Amygdala (tissue), 56 donors: ENCODE measurements around the gene OR10G2.
"Not testable (repeated sequence)": the region's sequence is repeated elsewhere in the genome, so short reads cannot be mapped to it uniquely, and the experiment has no call there.

Experiments
- DNase-seq, 56 donors: peaks; one replicate each; lab custom pipeline; 2025; lab: John Stamatoyannopoulos, UW

OR10G2 gene, protein sequence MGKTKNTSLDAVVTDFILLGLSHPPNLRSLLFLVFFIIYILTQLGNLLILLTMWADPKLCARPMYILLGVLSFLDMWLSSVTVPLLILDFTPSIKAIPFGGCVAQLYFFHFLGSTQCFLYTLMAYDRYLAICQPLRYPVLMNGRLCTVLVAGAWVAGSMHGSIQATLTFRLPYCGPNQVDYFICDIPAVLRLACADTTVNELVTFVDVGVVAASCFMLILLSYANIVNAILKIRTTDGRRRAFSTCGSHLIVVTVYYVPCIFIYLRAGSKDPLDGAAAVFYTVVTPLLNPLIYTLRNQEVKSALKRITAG

DNA sequence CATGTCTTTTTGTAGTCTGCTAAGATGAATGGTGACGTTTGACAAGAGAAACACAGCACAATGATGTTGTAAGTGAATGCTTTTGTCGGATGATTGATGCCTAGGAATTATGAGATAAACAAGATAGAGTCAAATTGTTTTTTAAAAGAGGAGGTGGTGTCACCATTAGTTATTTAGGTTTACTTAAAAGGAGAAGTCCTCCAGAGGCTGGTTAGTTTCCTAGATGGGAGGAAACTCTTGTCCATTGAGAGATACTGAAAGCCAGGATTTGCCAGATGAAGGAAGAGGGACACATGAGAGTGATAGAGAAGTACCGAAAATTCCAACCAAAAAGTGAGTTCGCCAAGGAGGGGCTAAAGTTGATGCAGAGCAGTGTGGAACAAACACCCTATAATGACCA lies at the start of gene OR10G2:
OR10G2 (minus strand) TSS at position 101 of the 400 bp plus-strand sequence; CDS start at position 3, 98 bp downstream.
- DNase-seq: no peak

DNA sequence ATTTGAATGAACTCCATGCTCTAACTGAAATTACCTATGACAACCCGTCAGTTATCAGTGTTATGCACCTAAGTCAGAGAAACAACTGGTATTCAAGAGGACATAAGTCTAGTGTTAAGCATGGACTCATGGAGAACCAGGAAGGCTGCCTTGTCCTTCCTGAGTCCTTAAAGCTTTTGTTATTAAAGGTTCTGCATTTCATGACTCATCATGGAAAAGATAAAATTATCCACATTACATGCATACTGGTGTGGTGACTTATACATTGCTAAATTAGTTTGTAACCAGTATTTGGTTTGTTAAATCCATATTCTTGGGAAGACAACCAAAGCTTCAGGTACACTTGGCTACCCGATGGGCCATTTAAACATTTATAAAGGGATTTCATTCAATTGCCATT lies 45.3 kb upstream of the OR10G2 start:
- no peak for DNase-seq

DNA sequence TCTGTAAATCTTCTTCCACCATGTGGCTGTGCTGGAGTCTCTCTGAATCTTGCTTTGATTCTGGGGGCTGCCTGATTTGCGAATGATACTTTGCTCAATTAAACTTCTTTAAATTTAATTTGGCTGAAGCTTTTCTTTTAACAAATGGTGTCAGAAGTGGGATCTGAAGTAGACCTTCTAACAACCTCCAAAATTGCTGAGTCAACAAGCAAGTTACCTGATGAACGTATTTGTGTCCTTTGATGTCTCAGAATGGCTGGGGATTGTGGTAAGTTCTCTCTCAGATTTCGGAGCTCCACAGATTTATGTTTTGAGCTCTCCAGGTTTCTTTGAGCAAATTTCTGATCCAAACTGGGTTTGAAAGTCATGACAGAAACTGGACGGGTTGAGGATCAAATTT lies 40.8 kb upstream of the OR10G2 start:
- no peak for DNase-seq

DNA sequence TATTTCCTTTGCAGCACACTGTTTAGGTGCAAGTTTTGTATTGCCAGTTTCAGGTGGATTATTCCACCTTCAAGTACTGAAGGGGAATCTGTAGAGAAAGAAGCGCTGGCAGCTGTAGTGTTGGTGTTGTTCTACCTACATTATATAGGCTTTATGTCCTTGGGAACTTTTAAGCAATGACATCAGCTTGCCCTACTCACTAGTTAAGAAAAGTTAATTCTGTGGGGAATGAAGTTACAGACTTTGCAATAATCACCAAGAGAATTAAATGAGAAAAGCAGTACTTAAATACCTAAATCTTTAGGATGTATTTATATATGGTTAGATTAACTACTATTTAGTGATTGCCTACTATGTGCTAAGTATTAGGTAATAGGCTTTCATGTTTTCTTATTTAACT lies 39.0 kb upstream of the OR10G2 start, which contains the start of gene OR4E1:
OR4E1 (minus strand) TSS at position 101 of the 400 bp plus-strand sequence. CDS start 2,883 bp downstream, outside the sequence.
- no peak for DNase-seq

DNA sequence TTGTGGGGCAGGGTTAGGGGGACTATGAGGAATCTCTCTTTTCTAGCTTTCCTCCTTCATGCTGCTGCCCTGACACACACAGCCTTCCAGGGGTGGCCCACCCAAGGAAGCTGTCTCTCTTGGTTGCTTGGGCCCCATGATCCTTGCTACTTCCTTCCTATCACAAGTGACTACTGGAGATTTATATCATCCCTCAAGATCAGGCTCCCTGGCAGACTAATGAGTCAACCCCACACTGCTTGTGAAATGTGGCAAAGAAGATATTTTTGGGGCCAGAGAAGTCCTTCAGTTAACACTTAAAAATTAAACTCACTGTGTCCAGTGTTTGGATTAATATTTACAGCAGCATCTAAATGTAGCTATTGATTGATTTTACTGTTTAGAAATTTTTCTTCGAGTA lies 37.4 kb upstream of the OR10G2 start:
- DNase-seq: no peak

DNA sequence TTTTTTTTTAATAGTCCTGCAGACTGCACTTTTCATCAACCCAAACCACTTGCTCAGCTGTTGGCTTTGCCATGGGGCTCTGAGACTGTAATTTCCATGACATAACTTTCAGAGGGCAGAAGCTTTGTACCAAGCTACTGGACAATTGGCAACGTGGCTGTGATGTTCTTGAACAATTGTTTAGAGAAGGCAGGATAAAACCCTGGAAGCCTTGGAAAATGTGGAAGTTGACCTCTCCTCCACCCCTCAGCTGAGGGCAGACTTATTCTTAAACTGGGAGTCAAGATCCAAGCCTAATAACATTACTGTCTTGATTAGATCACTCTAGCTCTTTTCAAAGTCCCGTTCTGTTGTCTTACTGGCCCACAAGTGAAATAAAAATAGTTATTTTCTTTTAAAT lies 36.6 kb upstream of the OR10G2 start:
- no peak for DNase-seq

DNA sequence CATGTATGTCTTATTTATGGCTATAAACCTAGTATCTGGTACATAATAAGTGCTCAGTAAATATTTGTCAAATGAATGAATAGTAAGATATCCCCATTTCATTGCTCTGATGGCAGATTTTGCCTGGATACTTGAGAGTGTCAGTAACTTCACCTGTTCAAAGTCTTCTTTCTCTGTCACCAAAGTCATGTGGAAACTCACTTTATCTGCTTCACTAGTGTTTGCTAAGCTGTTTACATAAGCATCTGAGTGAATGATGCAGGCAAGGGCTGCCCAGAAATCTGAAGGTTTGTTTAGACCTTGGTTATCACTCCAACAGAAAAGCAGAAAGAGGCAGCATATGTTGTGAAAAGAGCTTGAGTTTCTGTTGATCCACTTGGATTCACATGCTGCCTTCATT lies 34.5 kb upstream of the OR10G2 start:
- no peak for DNase-seq

DNA sequence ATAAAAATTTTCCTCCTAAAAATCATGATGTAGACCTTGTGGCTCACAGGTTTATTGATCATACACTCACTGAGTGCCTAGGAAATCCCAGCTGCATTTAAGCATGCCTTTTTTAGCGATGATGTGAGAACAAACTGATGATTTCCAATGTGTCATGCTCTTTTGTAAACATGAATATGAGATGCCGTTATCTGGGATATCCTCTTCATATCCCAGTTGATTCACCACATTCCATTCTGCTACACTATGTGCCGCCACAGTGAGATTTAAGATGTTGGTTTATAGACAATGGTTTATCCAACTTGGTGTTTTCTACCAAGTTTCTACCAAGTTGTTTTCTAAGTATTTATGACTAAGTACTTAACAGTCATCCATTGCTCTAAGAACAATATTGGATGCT lies 33.6 kb upstream of the OR10G2 start:
- no peak for DNase-seq

DNA sequence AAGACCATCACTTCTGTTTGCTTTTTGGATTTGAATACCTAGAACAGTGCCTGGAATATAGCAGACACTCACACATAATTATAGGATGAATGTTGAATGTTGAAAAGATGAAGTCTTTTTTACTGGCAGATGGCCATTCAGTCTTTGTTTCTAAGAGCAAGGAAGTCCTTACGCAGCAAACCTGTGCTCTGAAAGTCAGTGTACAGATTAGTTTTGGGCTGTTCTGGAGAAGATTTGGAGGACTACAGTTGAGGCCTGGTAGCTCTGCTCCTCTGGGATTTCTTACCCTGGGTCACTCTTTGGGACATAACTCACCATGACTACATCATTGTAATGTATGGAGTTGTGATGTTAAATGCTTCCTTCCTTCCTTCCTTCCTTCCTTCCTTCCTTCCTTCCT lies 22.2 kb upstream of the OR10G2 start:
- no peak for DNase-seq

DNA sequence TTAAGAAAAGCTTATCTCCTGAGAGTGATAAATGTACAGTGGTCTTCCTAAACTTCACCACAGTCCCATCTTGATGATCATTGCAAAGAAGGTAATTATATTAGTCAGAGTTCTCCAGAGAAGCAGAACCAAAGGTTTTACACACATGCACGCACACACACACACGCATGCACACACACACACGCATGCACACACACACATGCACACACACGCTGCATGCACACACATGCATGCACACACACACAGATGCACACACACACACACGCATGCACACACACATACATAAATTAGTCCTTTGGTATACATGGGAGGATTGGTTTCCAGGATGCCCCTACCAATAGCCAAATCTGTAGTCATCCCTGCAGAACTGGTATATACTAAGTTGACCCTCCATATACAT lies 19.5 kb upstream of the OR10G2 start:
- no peak for DNase-seq

DNA sequence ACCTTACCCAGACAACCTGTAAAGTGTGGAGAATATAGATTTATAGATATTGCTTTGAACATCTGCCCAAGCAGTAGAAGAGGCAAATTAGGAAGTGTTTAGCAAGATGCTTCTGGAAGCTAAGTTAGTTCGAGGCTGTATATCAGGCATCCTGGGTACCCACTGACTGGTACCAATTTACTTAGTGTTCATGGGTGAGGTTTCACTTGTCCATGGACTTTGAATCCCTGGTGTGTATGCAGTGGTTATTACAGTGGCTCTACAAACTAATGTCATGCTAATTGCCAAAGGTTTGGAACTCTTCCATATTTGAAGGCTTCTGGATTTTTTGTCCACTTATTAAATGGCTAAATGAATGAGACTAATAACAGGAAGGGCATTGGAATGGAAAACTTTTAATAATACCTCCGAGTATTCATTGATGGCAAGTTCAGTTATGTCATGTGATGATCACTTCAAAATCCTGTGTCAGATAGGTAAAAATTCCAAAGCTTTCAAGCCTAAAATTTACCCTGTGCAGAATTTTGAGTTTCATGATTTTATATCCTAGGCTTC lies 18.7 kb upstream of the OR10G2 start, which contains the start of gene OR4E2:
OR4E2 (plus strand) TSS at position 505 of the 555 bp plus-strand sequence. CDS start 11,248 bp downstream, outside the sequence.
- no peak for DNase-seq

DNA sequence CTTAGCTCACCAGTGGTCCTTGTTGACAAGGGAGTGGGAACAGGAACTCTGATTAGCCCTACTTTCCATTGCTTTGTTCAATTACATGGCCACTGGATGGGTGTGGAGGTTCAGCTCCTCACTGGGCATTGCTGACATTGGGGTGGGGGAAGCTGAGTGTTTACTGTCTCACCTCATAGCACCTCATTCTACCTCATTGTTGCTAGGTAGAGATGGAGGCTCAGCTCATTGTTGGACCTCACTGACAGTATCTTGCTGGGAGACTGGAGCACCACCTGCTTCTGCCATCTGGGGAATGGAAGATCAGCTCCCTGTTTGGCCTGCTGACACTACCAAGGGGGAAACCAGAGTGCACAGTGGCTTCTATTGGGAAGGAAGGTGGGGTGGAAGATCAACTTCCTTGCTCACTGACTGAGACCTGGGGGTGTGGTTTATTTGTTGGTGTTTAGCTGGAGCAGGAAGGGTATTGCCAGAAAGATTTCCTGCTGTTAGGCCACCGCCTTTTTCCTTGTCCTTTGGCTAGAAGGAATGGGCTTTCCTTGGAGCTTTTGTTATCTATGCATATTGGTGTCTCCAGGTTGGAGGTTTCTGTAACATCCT lies 17.6 kb upstream of the OR10G2 start:
- DNase-seq: no peak

DNA sequence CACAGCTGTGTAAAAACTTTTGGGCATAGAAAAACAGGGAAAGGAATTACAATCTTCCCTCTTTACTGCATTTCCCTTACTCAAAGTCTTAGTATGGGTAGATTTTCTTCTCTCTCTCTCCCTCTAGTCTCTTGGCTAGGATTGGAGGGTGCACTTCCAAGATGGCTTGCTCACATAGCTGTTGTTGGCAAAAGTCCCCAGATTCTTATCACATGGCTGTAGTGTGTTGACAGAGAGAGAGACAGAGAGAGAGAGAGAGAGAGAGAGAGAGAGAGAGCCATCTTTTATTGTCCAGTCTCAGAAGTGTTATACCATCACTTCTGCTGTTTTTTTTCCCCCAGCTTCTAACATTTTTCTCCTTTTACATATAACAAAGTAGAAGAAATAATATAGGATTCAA lies 12.6 kb upstream of the OR10G2 start:
- no peak for DNase-seq

DNA sequence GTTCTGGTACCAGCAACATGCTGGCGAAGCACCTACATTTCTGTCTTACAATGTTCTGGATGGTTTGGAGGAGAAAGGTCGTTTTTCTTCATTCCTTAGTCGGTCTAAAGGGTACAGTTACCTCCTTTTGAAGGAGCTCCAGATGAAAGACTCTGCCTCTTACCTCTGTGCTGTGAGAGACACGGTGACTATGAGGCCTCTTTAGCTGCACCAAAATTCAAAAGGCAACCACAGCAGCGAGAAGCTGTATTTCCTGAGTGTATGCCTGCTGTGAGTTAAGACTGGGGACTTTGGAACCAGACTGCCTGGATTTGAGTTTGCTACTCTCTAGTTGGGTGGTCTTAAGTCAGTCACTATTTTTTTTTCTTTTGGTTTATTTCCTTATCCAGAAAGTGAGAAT lies 8.7 kb upstream of the OR10G2 start:
- no peak for DNase-seq

DNA sequence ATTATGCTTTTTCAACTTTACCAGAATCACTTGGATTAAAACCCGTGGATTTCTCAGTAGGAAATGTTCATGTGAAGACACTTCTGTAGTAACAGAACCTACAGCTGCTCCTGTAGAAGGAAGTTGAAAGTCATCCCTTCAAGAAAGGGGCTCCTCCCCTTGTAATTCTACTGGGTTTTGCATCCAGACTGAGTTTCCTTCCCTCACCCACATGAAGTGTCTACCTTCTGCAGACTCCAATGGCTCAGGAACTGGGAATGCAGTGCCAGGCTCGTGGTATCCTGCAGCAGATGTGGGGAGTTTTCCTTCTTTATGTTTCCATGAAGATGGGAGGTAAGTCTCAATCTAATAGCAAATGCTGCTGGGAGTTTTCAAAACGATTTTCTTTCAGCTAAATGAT lies 7.9 kb upstream of the OR10G2 start:
- no peak for DNase-seq

DNA sequence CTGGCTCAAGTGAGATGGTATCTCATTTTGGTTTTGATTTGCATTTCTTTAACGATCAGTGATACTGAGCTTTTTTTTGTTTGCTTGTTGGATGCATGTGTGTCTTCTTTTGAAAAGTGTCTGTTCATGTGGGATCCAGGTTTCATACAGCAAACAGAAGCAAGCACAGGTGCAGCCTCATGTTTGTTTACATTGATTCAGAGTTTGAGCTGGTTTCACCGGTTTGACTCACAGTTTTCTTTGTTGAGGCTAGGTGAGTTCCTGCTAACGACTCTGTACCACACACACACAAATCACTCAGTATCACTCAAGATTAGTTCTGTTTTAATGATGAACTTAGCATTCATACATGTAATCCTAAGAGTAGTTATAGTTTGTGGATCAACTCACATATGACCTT lies 3.7 kb downstream of the OR10G2 start:
- DNase-seq: no peak

DNA sequence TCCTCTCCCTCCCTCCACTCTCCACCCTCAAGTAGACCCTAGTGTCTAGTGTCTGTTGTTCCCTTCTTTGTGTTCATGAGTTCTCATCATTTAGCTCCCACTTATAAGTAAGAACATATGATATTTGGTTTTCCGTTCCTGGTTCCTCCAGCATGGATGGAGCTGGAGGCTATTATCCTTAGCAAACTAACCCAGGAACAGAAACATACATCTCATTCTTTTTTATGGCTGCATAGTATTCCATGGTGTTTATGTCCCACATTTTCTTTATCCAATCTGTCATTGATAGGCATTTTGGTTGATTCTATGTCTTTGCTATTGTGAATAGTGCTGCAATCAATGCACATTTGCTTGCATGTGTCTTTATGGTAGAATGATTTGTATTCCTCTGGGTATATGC lies 4.2 kb downstream of the OR10G2 start:
- DNase-seq: not testable (repeated sequence)

DNA sequence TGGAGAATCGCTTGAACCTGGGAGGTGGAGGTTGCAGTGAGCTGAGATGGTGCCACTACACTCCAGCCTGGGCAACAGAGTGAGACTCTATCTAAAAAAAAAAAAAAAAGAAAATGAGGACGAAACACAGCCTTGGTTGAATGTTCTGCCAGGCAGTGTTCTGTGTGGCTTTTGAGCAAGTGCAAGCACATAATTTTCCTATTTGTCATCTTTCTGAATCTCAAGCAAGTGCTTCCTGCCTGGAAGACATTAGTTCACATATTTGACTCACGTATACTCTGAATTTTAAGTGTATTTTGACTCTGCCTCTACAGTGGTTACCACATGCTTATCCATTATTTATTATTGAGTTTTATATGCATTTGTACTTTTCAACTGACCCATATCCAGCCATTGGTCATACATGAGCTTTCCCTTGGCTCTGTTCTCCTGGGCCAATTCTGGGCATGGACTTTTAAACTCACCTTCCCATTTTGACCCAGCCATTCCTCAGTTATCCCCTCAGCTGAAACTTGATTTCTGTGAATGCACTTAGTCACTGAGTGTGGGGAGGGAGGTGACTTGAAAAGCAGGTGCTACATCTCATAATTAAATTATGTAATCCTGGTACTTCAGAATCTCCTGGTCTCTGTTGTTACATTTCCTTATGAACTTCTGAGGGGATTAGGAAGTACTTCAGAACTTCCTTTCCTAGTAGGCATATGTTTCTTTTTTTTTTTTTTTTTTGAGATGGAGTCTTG lies 8.1 kb downstream of the OR10G2 start:
- no peak for DNase-seq

DNA sequence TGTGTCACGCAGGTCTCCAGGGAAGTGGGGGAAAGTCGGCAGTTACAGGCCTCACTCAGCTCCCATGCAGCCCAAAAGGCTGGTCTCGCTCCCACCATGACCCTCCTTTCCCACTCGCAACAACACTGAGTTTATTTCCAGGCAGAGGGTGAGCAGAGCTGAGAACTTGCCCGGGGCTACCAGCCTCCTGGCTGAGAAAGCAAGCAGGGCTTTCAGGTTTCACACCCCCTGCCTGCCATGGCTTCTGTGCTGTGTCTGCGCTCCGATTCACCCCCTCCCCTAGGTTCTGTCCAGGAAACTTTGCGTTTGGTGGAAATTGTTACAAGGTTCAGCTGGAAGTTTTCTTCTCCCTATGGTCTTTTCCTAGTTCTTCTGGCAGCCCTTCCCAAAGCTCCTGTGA lies 17.1 kb downstream of the OR10G2 start:
- no peak for DNase-seq

DNA sequence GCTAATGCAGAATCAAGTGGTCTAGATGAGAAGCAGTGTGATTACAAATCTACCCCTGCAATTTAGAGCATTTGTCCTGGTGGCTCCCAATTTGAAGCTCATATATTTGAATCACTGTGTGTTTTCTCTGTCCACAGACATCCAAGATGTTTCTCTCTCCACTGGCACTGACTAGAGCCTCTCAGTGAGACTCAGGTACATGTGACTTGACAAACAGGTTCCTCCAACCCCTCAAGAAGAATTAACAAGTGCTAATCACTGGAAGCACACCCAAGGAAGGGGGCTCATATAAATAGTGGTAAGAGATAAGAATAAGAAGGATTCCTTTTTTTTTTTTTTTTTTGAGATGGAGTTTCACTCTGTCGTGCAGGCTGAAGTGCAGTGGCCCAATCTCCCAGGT lies 20.5 kb downstream of the OR10G2 start:
- DNase-seq: no peak

DNA sequence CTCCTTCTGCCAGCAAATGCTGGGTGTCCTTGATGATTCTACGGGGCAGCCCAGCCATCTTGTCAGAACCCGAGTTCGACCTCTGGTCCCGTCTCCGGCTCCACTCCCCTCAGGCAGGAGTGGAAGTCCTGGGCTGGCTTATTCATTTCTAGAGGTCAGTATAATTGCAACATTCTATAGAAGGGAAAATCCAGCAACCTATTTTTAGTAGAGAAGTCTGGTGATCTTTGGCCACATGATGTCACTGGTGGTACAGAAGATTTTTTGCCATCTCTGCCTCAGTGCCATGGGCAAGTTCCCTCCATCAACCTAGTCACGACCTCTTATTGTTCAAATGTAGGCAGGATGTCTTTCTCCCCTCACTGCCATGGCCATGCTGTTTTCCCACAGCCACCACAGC lies 22.4 kb downstream of the OR10G2 start:
- no peak for DNase-seq
